Measurements from ENCODE around the gene ZNF226. TPM values are rescaled to one million over a fixed set of nuclear protein-coding genes. Genes with fewer than 3 reads are reported as not detected.

Gene ZNF226
- total and polyA plus RNA-seq, 9 of the 15 experiments (the other 6 are each of a cell fraction or from before 2014, with no cell fraction given) = 6.2 to 19.4 (median 9.3) TPM

GRCh38 chr19:44164673-44165512 is at the start of gene ZNF226 (continued):
- no peak for TF ChIP-seq ZNF318 (IDR thresholded peaks at IDR 0.05; ENCODE audit: borderline replicate concordance in 1 of 2, low read depth in 1 of 2)
- peak; percentile 29; the same call in 1 of the 2 replicates for TF ChIP-seq PML (IDR thresholded peaks at IDR 0.05; ENCODE audit: low read length)
- TF ChIP-seq EZH2 (IDR thresholded peaks at IDR 0.05; ENCODE audit: borderline replicate concordance, low read depth, low read length) = no peak
- TF ChIP-seq ZNF232 (CRISPR knock-in tag; IDR thresholded peaks at IDR 0.05) = no peak
- TF ChIP-seq ZNF3 (CRISPR knock-in tag; IDR thresholded peaks at IDR 0.05) = no peak
- peak; percentile 61; the same call in 1 of the 2 replicates for TF ChIP-seq NCOA1 (IDR thresholded peaks at IDR 0.05; ENCODE audit: low read depth)
- no peak for TF ChIP-seq MECOM (CRISPR knock-in tag; IDR thresholded peaks at IDR 0.05)
- TF ChIP-seq OTX1 (CRISPR knock-in tag; IDR thresholded peaks at IDR 0.05) = 0 out of 2 replicates have a peak, but pooled peaks have one; percentile 9
- TF ChIP-seq ZBTB12 (CRISPR knock-in tag; IDR thresholded peaks at IDR 0.05) = no peak
- no peak for TF ChIP-seq HDGF (IDR thresholded peaks at IDR 0.05)
- TF ChIP-seq ZNF655 (CRISPR knock-in tag; IDR thresholded peaks at IDR 0.05) = no peak
- TF ChIP-seq ZNF175 (CRISPR knock-in tag; IDR thresholded peaks at IDR 0.05; ENCODE audit: low read depth) = peak; percentile 61; the same call in 1 of the 2 replicates
- no peak for TF ChIP-seq EP300 (IDR thresholded peaks at IDR 0.05; ENCODE audit: low read length)
- TF ChIP-seq ARHGAP35 (IDR thresholded peaks at IDR 0.05; ENCODE audit: partially characterized antibody) = no peak
- TF ChIP-seq JUNB (CRISPR knock-in tag; conservative IDR thresholded peaks at IDR 0.05) = no peak
